ENCODE results near the gene ZBTB4. TPM values are rescaled to one million over a fixed set of nuclear protein-coding genes. Genes with fewer than 3 reads are reported as not detected.
"Not testable (repeated sequence)": the region's sequence is repeated elsewhere in the genome, so short reads cannot be mapped to it uniquely, and the experiment has no call there.

ZBTB4 gene
- total RNA-seq, 1 experiment from 2014 or later, result 19.9 TPM

DNA sequence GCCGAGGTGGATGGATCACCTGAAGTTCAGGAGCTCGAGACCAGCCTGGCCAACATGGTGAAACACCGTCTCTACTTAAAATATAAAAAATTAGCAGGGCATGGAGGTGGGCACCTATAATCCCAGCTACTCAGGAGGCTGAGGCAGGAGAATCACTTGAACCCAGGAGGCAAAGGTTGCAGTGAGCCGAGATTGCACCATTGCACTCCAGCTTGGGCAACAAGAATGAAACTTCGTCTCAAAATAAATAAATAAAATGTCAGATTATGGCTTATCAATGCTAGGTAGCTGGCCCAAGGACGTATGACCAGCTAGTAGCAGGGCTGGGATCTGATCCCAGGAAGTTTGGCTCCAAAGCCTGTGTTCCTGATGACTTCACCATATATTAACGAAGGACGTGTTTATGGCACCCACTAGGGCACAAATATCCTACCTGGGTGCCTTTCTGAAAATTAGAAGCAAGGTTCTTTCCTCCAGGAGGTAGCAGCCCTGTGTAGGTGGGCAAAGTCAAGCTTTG lies 8.9 kb downstream of the ZBTB4 start:
- H3K4me3 ChIP-seq; DNase-seq (ENCODE audit: low read depth in 1 of 2, low spot score in 2 of 2); H3K9me3 ChIP-seq (replicated peaks); H3K4me1 ChIP-seq (replicated peaks); H3K27me3 ChIP-seq (replicated peaks); H3K27ac ChIP-seq: not testable (repeated sequence)
- peaks cover 30% of the 10 kb centered on the region for H3K36me3 ChIP-seq

GRCh38 chr17:7469843-7470242 lies 9.6 kb downstream of the ZBTB4 start:
- not testable (repeated sequence) for H3K27ac ChIP-seq; DNase-seq (ENCODE audit: low read depth in 1 of 2, low spot score in 2 of 2); H3K4me1 ChIP-seq (replicated peaks); H3K4me3 ChIP-seq; H3K27me3 ChIP-seq (replicated peaks); H3K9me3 ChIP-seq (replicated peaks)
- peaks cover 31% of the 10 kb centered on the region for H3K36me3 ChIP-seq

DNA sequence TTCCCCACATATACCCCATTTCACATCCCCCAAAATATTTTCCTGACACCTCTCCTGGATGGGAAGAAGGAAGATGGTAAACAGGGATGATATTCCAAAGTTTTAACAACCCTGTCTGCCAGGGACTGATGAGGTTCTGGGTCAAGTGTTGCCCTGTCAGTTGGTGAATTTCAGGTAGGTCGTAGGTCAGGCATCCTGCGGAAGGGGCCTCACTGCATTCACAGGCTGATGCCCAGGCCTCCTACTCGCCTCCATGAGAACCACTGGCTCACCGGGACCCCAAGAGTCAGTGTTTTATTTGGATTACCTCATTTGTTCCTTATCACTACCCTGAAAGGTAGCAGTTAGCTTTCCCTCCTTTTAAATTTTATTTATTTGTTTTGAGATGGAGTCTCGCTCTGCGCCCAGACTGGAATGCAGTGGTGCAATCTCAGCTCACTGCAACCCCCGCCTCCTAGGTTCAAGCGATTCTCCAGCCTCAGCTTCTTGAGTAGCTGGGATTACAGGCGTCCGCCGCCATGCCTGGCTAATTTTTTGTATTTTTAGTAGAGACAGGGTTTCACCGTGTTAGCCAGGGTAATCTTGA lies 10.5 kb downstream of the ZBTB4 start:
- H3K9me3 ChIP-seq (replicated peaks), result no peaks in the 10 kb centered on the region
- H3K4me3 ChIP-seq, result no peak overlapping the region
- no peaks in the 10 kb centered on the region for H3K4me1 ChIP-seq (replicated peaks)
- no peak for DNase-seq (ENCODE audit: low read depth in 1 of 2, low spot score in 2 of 2)
- no peaks in the 10 kb centered on the region for H3K27me3 ChIP-seq (replicated peaks)
- H3K36me3 ChIP-seq, result peaks cover 34% of the 10 kb centered on the region
- H3K27ac ChIP-seq, result no peak overlapping the region

DNA sequence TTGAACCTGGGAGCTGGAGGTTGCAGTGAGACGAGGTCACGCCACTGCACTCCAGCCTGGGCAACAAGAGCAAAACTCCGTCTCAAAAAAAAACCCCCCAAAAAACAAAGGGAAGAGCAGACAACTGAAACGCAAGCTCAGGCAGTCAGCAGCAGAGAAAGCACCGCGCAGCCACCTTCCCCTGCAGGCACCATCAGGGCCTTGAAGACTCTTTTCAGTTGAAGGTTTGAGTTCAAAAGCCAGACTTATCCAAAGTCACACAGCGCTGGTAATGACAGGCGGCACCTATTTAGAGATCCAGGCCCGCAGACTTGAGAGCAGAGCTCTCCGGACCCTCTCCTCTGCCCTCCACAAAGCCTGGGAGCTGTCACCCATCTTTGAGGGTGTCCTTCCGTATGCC lies 11.1 kb downstream of the ZBTB4 start:
- Histone ChIP-seq H3K4me3 (no peak overlapping the region), H3K27me3 (replicated peaks) (no peaks in the 10 kb centered on the region), H3K36me3 (peaks cover 40% of the 10 kb centered on the region), H3K4me1 (replicated peaks) (no peaks in the 10 kb centered on the region), H3K27ac (no peak overlapping the region), H3K9me3 (replicated peaks) (no peaks in the 10 kb centered on the region)
- no peak for DNase-seq (ENCODE audit: low read depth in 1 of 2, low spot score in 2 of 2)

- Histone ChIP-seq H3K36me3 (peaks cover 48% of the 10 kb centered on the region), H3K4me1 (replicated peaks) (no peaks in the 10 kb centered on the region), H3K27me3 (replicated peaks) (no peaks in the 10 kb centered on the region), H3K27ac (no peak overlapping the region), H3K4me3 (no peak overlapping the region), H3K9me3 (replicated peaks) (no peaks in the 10 kb centered on the region)
- DNase-seq (ENCODE audit: low read depth in 1 of 2, low spot score in 2 of 2), result no peak
Observed at GRCh38 chr17:7467498-7467897, 11.9 kb downstream of the ZBTB4 start.

DNA sequence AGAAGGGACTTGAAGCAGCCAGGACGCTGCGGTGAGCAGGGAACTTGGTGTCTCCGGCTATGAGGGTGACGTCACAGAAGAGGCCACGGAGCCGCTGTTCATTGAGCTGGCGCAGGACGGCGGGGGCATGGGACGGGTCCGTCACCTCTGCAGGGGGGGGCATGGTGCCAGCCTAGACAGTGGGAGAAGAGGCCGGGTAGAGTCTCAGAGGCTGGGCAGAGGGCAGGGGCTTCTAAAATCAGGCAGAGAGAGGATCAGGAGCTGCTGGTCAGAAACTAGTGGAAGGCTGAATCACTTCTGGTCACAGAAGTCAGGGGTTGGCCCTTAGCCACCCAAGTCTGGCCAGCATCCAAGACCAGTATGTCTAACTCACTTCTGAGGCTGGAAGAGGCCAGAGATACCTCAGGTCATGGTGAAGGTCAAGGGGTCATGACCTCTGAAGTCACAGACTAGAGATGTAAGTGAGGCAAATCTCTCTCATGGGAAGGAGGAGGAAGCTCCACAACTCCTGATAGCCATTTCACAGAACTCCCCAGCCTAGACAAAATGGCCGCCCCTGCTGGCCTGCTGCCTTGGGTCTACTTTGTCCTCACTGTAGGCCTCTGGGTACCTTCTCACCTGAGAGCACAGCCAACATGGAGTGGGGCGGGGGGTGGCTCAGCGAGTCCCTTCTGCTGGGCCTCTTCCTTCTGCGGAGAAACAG lies 12.6 kb downstream of the ZBTB4 start:
- H3K36me3 ChIP-seq, result peaks cover 48% of the 10 kb centered on the region
- DNase-seq (ENCODE audit: low read depth in 1 of 2, low spot score in 2 of 2), result no peak
- H3K4me3 ChIP-seq, result no peak overlapping the region
- no peak overlapping the region for H3K27ac ChIP-seq
- H3K4me1 ChIP-seq (replicated peaks), result no peaks in the 10 kb centered on the region
- H3K27me3 ChIP-seq (replicated peaks), result no peaks in the 10 kb centered on the region
- no peaks in the 10 kb centered on the region for H3K9me3 ChIP-seq (replicated peaks)

DNA sequence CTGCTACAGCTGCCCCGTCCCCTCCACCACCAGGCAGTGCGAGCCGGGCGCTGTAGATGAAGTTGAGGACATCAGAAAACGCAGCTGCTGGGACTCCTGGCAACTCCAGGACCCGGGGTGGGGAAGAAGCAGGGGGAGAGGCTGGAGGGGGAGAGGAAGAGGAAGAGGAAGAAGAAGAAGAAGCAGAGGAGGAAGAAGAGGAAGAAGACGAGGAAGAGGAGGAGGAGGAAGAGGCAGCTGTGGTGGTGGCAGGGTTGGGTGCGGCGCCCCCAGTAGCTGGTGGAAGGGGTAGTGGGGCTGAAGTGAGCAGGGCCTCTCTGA lies 13.2 kb downstream of the ZBTB4 start:
- DNase-seq (ENCODE audit: low read depth in 1 of 2, low spot score in 2 of 2), result no peak
- H3K4me3 ChIP-seq, result no peak overlapping the region
- H3K27me3 ChIP-seq (replicated peaks), result no peaks in the 10 kb centered on the region
- peaks cover 50% of the 10 kb centered on the region for H3K36me3 ChIP-seq
- no peaks in the 10 kb centered on the region for H3K4me1 ChIP-seq (replicated peaks)
- H3K9me3 ChIP-seq (replicated peaks), result no peaks in the 10 kb centered on the region
- no peak overlapping the region for H3K27ac ChIP-seq

DNA sequence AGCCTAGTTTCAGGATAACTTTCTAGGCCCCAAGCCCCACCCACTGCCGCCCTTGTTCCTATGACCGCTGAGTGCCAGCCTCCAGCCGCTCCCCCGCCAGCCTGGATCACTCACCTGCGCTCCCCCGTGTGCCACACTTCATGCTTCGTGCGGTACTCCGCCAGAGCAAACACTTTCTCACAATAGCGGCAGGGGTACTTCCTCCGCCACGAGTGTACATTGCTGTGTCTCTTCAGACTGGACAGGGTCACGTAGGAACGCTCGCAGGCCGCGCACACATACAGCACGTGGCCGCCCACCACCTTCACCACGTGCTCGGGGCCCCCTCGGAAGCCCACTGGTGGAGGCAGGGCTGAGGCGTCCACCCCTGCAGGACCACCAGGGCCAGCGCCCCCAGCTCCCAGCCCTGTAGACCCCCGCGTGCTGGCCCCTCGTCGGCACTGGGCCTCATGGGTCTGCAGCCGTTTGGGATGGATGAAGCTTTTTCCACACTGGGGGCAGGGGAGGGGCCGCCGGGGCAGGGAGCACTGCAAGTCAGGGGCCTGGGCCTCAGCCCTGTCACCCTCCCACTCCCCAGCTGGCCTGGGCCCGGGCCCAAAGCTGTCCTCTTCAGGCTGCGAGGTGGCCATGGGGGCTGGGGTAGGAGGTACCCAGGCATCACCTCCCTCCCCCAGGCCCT lies 13.7 kb downstream of the ZBTB4 start:
- Histone ChIP-seq H3K27me3 (replicated peaks) (no peaks in the 10 kb centered on the region), H3K36me3 (peaks cover 49% of the 10 kb centered on the region), H3K27ac (no peak overlapping the region), H3K9me3 (replicated peaks) (no peaks in the 10 kb centered on the region), H3K4me1 (replicated peaks) (no peaks in the 10 kb centered on the region), H3K4me3 (no peak overlapping the region)
- DNase-seq (ENCODE audit: low read depth in 1 of 2, low spot score in 2 of 2), result no peak

- Histone ChIP-seq H3K36me3 (peaks cover 47% of the 10 kb centered on the region), H3K27ac (no peak overlapping the region), H3K27me3 (replicated peaks) (no peaks in the 10 kb centered on the region), H3K4me1 (replicated peaks) (no peaks in the 10 kb centered on the region), H3K9me3 (replicated peaks) (no peaks in the 10 kb centered on the region), H3K4me3 (no peak overlapping the region)
- no peak for DNase-seq (ENCODE audit: low read depth in 1 of 2, low spot score in 2 of 2)
Observed at GRCh38 chr17:7464081-7464480, 15.3 kb downstream of the ZBTB4 start.

DNA sequence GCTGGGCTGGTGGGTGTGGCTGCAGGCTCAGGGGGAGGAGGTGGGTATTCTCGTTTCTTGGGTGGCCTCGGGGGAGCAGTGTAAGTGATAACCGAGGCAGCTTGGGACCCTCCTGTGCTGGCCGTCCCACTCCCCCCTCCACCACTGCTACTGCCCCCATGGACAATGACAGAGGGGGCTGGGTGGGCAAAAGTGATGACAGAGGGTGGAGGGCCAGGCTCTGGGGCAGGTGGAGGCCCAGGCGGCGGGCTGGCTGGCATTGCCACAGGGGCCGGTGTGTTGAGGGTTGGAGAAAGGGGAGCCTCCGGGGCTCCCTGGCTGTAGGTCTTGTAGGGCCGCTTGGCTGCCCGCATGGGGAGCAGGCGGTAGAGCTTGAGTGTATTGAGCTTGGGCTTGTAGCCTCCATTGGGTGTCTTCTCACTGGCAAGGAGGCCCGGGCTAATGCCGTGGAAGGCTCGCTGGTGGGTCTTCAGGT lies 16.0 kb downstream of the ZBTB4 start:
- H3K27ac ChIP-seq, result no peak overlapping the region
- no peaks in the 10 kb centered on the region for H3K9me3 ChIP-seq (replicated peaks)
- H3K4me3 ChIP-seq, result no peak overlapping the region
- peaks cover 45% of the 10 kb centered on the region for H3K36me3 ChIP-seq
- DNase-seq (ENCODE audit: low read depth in 1 of 2, low spot score in 2 of 2), result no peak
- H3K4me1 ChIP-seq (replicated peaks), result no peaks in the 10 kb centered on the region
- H3K27me3 ChIP-seq (replicated peaks), result no peaks in the 10 kb centered on the region

GRCh38 chr17:7462474-7463371 lies 16.7 kb downstream of the ZBTB4 start:
- Histone ChIP-seq H3K27me3 (replicated peaks) (no peaks in the 10 kb centered on the region), H3K9me3 (replicated peaks) (no peaks in the 10 kb centered on the region), H3K4me1 (replicated peaks) (no peaks in the 10 kb centered on the region), H3K27ac (no peak overlapping the region), H3K36me3 (peaks cover 43% of the 10 kb centered on the region), H3K4me3 (no peak overlapping the region)
- DNase-seq (ENCODE audit: low read depth in 1 of 2, low spot score in 2 of 2), result no peak

DNA sequence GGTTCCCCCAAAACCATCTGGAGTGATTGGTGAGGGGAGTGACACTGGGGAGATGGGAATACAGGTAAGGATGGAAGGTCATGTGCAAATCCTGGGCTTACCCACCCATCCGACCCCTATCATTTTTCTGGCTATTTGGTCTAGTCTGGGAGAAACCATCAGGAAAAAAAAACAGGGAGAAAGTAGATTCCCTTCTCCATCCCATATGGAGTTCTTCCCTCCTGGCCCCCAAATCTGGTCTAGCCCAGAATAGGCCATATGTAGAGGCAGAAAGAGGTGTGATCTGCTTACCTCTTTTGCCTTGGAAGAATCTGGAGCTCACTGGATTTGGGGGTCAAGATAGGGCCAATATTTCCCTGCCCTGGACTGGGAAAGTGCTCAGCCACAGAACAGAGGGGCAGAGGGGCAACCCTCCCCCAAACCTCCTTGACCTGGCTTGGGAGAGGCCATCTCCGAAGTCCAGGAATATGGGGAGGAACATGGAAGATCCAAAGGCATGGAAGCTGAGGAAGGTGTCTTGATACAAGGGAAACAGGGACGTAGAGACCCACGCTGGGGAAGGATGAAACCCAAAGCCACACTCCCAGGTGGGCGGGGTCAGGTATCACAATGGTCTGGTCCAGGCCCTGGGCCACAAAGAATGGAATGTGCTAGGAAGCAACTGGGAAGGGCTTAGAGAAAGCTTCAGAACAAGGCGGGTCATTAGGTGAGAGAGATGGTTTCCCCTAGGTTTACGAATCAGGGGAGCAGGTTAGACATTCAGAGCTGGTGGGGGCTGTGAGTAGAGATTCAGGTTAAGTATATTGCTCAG lies 18.4 kb downstream of the ZBTB4 start:
- Histone ChIP-seq H3K9me3 (replicated peaks) (no peaks in the 10 kb centered on the region), H3K27me3 (replicated peaks) (no peaks in the 10 kb centered on the region), H3K4me1 (replicated peaks) (peaks cover 6% of the 10 kb centered on the region; the same call in 1 of the 2 replicates), H3K4me3 (no peak overlapping the region), H3K36me3 (peaks cover 29% of the 10 kb centered on the region), H3K27ac (no peak overlapping the region)
- no peak for DNase-seq (ENCODE audit: low read depth in 1 of 2, low spot score in 2 of 2)
